GM19397 (cell line): Measurements from ENCODE around the gene SHOC2.

Source experiments
- ATAC-seq: cut with Tn5 transposase; IDR thresholded peaks from one replicate; pipeline ENCODE4 v1.9.1; 2021; ENCODE audit warnings: mild to moderate bottlenecking, moderate library complexity; ENCODE audit not compliant: unreplicated experiment

The SHOC2 gene

GRCh38 chr10:110944792-110945396, 25.5 kb downstream of the SHOC2 start:
- ATAC-seq = no peak

DNA sequence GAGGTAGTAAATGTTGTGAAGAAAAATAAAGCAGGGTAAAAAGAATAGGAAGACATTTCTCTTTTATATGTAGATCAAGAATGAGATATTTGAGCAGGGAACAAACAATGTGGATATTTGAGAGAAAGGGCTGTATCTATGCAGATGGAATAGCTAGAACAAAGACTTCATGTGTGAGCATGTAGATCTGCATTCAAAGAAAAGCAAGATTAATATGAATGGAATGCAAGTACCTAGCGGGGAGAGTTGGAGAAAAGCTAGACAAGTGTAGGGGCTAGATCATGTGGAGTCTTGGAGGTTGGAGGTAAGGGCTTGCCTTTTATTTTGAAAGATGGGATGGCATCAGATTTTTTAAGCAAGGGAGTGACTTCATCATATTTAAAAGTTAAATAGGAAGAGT, 27.1 kb downstream of the SHOC2 start:
- no peak for ATAC-seq

- no peak for ATAC-seq
Observed at GRCh38 chr10:110947061-110947595, 27.7 kb downstream of the SHOC2 start.

- no peak for ATAC-seq
Observed at GRCh38 chr10:110951381-110951780, 32.0 kb downstream of the SHOC2 start.

GRCh38 chr10:110957606-110958005, 38.2 kb downstream of the SHOC2 start:
- no peak for ATAC-seq

DNA sequence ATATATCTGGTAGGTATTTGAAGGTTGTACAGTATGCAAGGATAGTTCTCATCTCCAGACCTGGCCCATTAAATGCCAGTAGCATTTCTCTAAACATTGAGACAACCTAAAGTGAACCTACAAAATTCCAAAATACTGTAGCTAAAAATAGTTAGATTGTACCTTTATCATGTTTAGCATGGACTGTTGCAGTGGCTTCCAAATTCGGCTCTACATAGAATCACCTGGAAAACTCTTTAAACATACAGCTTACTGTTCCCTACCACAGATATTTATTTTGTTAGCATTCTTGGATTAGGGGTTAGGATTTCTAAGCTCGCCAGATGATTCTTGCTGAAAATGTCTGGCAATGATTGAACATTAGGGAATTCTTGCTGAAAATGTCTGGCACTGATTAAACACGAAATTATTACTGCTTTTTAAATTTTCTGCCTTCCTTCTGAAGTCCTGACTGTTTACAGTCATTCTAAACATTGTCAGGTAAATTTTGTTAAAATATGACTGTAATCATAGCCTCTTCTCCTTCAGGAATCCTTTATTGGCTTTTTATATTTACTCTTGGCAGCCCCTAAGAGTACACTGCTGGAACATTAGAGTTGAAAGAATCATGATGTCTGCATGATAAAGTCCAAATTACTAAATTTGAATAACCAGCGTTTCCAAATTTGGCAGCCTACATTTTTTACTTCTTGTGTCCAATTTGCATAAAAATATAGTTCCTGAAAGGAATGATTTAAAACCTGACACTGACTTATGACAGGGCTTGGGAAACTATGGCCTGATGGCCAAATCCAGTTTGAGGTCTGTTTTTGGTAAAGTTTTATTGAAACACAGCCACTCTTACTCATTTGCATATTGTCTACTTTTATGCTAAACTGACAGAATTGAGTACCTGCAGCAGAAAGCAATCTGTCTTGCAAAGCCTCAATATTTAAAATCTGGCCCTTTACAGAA, 40.3 kb downstream of the SHOC2 start:
- ATAC-seq = no peak

DNA sequence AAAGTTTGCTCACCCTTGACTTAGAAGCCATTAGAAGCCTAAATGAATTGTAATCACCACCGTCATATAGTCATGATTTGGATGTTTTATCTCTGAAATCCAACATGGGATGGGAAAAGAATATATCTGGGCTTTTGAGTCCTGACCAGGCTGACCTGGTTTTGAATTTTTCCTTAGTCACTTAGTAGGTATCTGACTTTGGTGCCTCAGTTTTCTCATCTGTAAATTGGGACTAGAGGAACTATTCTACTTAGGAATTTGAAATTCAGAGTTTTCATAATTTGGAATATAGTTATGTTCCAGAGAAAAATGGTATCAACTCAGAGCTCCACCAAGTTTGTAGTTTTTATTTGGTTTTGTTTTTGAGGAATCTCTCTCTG, 40.9 kb downstream of the SHOC2 start:
- ATAC-seq = no peak

- ATAC-seq = no peak
Observed at GRCh38 chr10:110962443-110962842, 43.0 kb downstream of the SHOC2 start.

DNA sequence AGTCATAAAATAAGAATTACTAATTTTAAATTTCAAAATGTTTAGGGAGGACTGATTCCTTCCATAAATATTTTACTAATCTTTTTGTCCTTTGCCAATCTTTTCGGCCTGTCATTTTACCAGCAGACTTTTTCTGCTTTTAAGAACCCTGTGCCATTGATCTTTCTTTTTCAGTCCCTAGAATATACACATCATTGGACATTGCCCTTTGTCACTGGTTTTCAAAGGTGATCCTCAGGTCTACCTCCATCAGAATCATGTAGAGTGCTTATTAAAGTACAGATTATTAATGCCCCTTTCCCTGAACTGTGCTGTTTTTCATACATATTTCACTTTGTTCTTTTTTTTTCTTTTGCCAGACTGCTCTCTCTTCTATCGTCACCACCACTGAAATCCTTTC, 43.8 kb downstream of the SHOC2 start:
- no peak for ATAC-seq

DNA sequence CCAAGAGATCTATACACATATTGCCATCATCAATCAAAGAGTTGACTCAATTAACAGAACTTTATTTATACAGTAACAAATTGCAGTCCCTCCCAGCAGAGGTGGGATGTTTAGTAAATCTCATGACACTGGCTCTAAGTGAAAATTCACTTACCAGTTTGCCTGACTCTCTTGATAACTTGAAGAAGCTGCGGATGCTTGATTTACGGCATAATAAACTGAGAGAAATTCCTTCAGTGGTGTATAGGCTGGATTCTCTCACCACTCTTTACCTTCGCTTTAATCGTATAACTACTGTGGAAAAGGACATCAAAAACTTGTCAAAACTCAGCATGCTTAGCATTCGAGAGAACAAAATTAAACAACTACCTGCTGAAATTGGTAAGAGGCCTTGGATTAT, 45.3 kb downstream of the SHOC2 start:
- no peak for ATAC-seq

- no peak for ATAC-seq
Observed at GRCh38 chr10:110965216-110965615, 45.8 kb downstream of the SHOC2 start.

DNA sequence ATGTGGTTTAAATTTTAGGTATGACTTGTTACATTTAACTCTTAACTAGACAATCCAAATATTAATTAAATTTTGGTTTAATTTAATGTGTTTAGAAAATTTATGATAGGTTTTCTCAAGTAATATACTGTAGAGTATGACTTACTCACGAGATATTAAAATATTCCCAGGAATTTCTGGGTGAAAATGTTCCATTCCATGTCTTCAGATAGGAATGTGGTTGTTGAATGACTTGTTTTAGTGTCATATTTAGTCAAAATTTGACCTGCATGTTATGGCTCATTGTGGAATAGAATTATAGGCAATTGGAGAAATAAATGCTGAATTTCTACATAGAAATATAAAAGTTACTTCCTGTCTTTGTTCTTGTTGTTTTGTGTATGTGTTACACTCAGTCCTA, 46.7 kb downstream of the SHOC2 start:
- no peak for ATAC-seq

DNA sequence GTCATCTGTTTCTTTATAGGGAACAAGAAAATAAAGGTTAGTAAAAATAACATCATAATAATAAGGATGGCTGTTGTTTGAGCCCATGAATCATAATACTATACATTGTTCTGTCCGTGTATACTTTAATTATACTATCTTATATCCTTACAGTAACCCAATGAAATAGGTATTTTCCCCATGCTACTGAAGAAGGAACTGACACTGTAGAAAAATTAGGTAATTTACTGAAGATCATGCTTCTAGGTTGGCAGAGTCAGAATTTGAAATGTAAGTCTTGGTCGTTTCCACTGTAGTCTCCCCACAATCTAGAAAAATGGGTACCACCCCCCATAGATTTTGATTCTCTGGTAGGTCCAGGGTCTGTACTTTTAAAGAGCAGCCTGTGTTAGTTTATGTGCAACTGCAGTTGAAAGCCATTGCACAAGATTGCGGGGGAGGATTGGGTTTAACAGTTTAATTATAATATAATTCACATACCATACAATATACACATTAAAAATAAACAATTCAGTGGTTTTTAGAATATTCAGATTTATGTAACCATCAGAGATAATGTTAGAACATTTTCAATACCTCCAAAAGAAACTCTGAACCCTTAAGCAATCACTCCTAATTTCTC, 47.7 kb downstream of the SHOC2 start:
- no peak for ATAC-seq

- no peak for ATAC-seq
Observed at GRCh38 chr10:110967645-110968044, 48.2 kb downstream of the SHOC2 start.

DNA sequence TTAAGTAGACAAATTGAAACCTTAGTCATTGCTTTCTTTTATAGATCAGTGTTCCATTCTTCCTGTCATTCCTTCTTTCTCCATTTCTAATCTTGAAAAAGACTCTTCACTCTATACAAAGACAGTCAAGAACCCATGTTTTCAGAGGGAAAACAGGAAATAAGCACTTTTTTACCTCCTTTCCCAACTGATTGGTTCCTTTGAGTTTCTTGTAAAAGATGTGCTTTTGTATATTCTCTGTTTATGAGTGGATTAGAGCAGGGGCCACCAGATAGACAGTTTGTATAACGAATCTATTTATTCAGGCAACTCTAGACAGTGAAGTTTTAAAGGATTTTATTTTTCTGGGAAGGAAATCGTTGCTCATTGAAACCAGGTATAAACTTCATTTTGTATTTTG, 49.8 kb downstream of the SHOC2 start:
- no peak for ATAC-seq

DNA sequence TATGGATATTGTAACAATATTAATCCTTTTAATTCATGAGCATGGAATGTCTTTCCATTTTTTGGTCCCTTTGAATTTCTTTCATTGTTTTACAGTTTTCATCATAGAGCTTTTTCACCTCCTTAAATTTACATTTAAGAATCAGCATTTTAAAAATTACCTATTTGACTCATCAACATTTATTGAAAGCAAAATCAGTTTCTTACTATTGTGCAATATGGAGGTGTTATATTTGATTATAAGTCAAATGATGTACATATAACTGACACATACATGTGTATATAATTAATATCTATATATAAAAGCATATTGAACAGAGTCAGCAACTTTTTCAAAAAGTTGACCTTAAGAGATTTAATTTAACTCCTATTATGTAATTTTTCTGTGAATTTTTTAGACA, 52.2 kb downstream of the SHOC2 start:
- ATAC-seq = no peak

GRCh38 chr10:110972231-110973134, 53.1 kb downstream of the SHOC2 start:
- ATAC-seq = no peak

DNA sequence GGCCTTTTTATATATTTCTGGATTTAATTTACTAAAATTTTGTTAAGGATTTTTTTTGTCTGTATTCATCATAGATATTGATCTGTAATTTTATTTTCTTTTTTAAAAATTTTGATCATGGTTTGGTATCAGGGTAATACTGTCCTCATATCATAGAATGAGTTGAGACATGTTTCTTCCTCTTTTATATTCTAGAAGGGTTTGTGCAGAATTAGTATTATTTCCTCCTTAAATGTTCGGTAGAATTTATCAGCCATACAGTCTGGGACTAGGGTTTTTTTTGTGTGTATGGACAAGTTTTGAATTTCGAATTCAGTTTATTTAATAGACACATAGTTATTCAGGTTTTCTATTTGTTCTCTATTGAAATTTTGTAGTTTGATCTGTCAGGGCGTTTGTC, 54.0 kb downstream of the SHOC2 start:
- ATAC-seq = no peak

DNA sequence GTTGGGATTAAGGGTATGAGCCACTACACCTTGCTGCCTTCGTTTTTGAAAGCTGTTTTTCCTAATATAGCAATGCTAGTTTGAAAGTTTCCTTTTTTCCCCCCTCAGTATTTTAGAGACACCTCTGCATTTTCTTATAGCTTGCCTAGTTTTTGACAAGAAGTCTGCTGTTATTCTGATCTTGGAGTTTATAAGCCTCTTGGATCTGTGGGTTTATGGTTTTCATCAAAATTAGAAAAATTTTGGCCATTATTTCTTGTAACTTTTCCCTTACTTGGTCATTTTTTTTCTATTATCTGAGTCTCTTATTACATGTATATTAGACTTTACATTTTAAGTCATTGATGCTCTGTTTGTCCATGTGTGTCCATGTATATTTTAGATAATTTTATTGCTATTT, 57.2 kb downstream of the SHOC2 start:
- ATAC-seq = no peak

DNA sequence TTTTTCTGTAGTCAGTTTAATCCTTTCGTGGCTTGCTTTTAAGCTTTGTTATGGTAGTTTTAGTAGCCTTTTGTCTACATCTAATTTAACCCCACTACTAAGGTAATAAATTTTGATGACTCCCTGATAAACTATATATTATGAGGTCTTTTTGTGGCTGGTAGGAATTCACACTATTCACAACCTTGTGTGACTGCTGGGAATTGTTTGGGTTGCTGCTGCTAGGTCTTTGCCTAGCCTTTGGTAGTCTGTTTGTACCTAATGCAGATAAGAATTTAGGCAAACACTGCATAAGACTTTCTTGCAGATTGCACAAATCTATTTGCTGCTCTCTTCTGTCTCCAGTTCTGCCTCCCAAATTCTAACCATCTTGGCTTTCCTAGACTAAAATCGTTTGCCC, 58.3 kb downstream of the SHOC2 start:
- ATAC-seq = no peak

DNA sequence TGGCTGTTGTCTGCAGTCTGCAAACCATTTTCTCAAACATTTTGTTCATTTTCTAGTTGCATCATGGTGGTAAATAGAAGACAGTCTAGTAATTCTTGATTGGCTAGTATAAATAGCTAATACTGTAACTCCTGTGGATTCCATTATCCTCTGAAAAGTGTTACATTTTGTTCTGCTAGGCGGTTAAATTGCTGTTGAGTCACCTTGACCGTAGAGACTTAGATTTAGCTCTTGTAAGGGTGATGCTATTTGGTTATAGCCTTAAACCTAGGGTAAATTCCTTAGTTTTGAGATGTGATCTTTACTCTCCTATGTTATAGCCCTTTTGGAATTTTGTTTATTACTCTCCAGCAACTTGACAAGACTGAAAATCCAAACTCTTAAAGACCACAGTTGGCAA, 58.8 kb downstream of the SHOC2 start:
- ATAC-seq = no peak
